ENCODE measurements around the gene F7. TPM values are rescaled to one million over a fixed set of nuclear protein-coding genes. Genes with fewer than 3 reads are reported as not detected.

F7 gene
- total and polyA plus RNA-seq, 2 donors (not counting 3 experiments of a cell fraction or from before 2014, with no cell fraction given): not detected

GRCh38 chr13:113137691-113138298, 32.2 kb downstream of the F7 start:
- Histone ChIP-seq H4K20me1 (replicated peaks; ENCODE audit: control insufficient read depth, extremely low read depth, insufficient read depth, low read length) (no peaks in the 10 kb centered on the region), H3K79me2 (ENCODE audit: control insufficient read depth, insufficient read depth, low read length) (no peaks in the 10 kb centered on the region), H3K9me3 (replicated peaks; ENCODE audit: control insufficient read depth, insufficient read depth, low read length) (no peaks in the 10 kb centered on the region), H3K27ac (ENCODE audit: insufficient read depth, low read depth, low read length) (no peak overlapping the region), H3K36me3 (ENCODE audit: control insufficient read depth in 2 of 2, extremely low read depth in 1 of 2, insufficient read depth in 2 of 2, low read length in 2 of 2) (no peaks in the 10 kb centered on the region), H3K4me1 (ENCODE audit: control insufficient read depth, extremely low read depth, insufficient read depth, low read length) (no peaks in the 10 kb centered on the region), H2AFZ (ENCODE audit: low read depth, low read length) (no peak overlapping the region), H3K27me3 (ENCODE audit: control insufficient read depth in 2 of 2, insufficient read depth in 2 of 2, low read length in 2 of 2) (peaks cover 9 to 25% of the 10 kb centered on the region in 2 experiments), H3K4me2 (ENCODE audit: insufficient read depth, low read length) (no peak overlapping the region), H3K9me1 (replicated peaks; ENCODE audit: control insufficient read depth, extremely low read depth, insufficient read depth, low read length) (no peaks in the 10 kb centered on the region), H3K4me3 (replicated peaks in 1 of 3; ENCODE audit: insufficient read depth in 1 of 3, low read depth in 1 of 3, low read length in 3 of 3) (no peak overlapping the region), H3K9ac (replicated peaks; ENCODE audit: extremely low read depth, insufficient read depth, low read length) (no peak overlapping the region)
- dilution Hi-C loops (cut with MboI; ENCODE audit: extremely low pct_ligation_motif_present, low sequenced_read_pairs) (no loop called here), intact Hi-C loops (cut with micrococcal nuclease) (no loop called here)
- ChIA-PET CTCF (no interaction called here), POLR2A (no interaction called here)
- no peak for TF ChIP-seq JUN (IDR thresholded peaks at IDR 0.05; ENCODE audit: borderline replicate concordance, insufficient read depth, insufficient read length, low read depth)
- TF ChIP-seq GATA2 (IDR thresholded peaks at IDR 0.05; ENCODE audit: insufficient read depth, insufficient read length, low read depth, low read length): no peak
- TF ChIP-seq FOS (IDR thresholded peaks at IDR 0.05; ENCODE audit: borderline replicate concordance, insufficient read depth, low read length): no peak
- no peak for TF ChIP-seq POLR2AphosphoS5 (IDR thresholded peaks at IDR 0.05; ENCODE audit: insufficient read depth, low read depth, low read length)
- TF ChIP-seq MAX (IDR thresholded peaks at IDR 0.05; ENCODE audit: insufficient read depth, insufficient read length): no peak
- no peak for TF ChIP-seq POLR2A (IDR thresholded peaks at IDR 0.05; ENCODE audit: low read depth, low read length)
- no peak for TF ChIP-seq EZH2 (IDR thresholded peaks at IDR 0.05; ENCODE audit: borderline replicate concordance, low read depth, low read length, severe bottlenecking)
- TF ChIP-seq MYC (IDR thresholded peaks at IDR 0.05; ENCODE audit: low read depth, low read length): no peak
- no peak for TF ChIP-seq CTCF (IDR thresholded peaks at IDR 0.05; ENCODE audit: extremely low read depth in 1 of 2, insufficient read depth in 1 of 2, low read depth in 1 of 2, low read length in 2 of 2)
- no TSS peak for BruUV-seq (replicated peaks)
- no peak for FAIRE-seq
- DNase-seq (ENCODE audit: low read depth, low spot score): no peak
